ENCODE data around the gene XRN2.

- no peak for TF ChIP-seq CEBPB (IDR thresholded peaks at IDR 0.05)
- TF ChIP-seq MAX (IDR thresholded peaks at IDR 0.05), result no peak
These were observed 35.2 kb downstream of the XRN2 start for GRCh38 chr20:21338291-21338690.

Measured in Ishikawa (cell line).